WTC11 (cell line): ENCODE measurements around the gene ZBTB37. TPM values are rescaled to one million over a fixed set of nuclear protein-coding genes. Genes with fewer than 3 reads are reported as not detected.

Experiments
- ATAC-seq: fragments of 200-7000 bp; cut with Tn5 transposase; 2 replicates; pipeline ENCODE4 v1.10.0; 2021; ENCODE audit warnings: mild to moderate bottlenecking, moderate library complexity
- CTCF ChIA-PET: fragments of 300-600 bp; sonication (Branson Sonifier 250); formaldehyde crosslinking; loops from one replicate; lab custom pipeline; 2021; ENCODE audit warnings: antibody characterized with exemption; lab: Charles Lee
- POLR2A ChIA-PET: fragments of 350-600 bp; sonication (Branson Sonifier 250); formaldehyde crosslinking; loops from one replicate; lab custom pipeline; 2021; ENCODE audit warnings: antibody characterized with exemption; lab: Charles Lee
- DNase-seq: peaks from one replicate; pipeline ENCODE4 v3.0.0; 2021; ENCODE audit warnings: low spot score
- H3K27ac Mint-ChIP-seq: 2 replicates; pipeline ENCODE4 v1.8.0; 2021; ENCODE audit warnings: mixed read lengths
- H3K27me3 Mint-ChIP-seq: 2 replicates; pipeline ENCODE4 v1.8.0; 2021; ENCODE audit warnings: low read depth, mild to moderate bottlenecking, moderate library complexity, mixed read lengths
- H3K36me3 Mint-ChIP-seq: 2 replicates; pipeline ENCODE4 v1.8.0; 2021; ENCODE audit warnings: mixed read lengths
- H3K4me1 Mint-ChIP-seq: 2 replicates; pipeline ENCODE4 v1.8.0; 2022; ENCODE audit warnings: mixed read lengths
- H3K4me3 Mint-ChIP-seq: 2 replicates; pipeline ENCODE4 v1.8.0; 2021; ENCODE audit warnings: mild to moderate bottlenecking, moderate library complexity, mixed read lengths
- H3K9me3 Mint-ChIP-seq: 2 replicates; pipeline ENCODE4 v1.8.0; 2021; ENCODE audit warnings: mixed read lengths
- AR ChIP-seq: fragments of 250-450 bp; sonication (Bioruptor Pico); IDR thresholded peaks from 2 replicates; pipeline ENCODE4 v1.9.0; 2021; ENCODE audit warnings: mild to moderate bottlenecking
- ATF3 ChIP-seq: sonication (generic); formaldehyde crosslinking; conservative IDR thresholded peaks from 2 replicates; pipeline ENCODE4 v1.8.1; 2022; ENCODE audit warnings: mild to moderate bottlenecking, missing genetic modification reagents
- E2F4 ChIP-seq: sonication (generic); formaldehyde crosslinking; IDR thresholded peaks from 2 replicates; pipeline ENCODE4 v1.8.1; 2022; ENCODE audit warnings: low read depth, mild to moderate bottlenecking, moderate library complexity, missing genetic modification reagents, borderline replicate concordance
- E2F5 ChIP-seq: sonication (generic); formaldehyde crosslinking; IDR thresholded peaks from 2 replicates; pipeline ENCODE4 v1.8.1; 2022; ENCODE audit warnings: mild to moderate bottlenecking, moderate library complexity, missing genetic modification reagents
- MLX ChIP-seq: sonication (generic); formaldehyde crosslinking; IDR thresholded peaks from 2 replicates; pipeline ENCODE4 v1.8.1; 2023; ENCODE audit warnings: mild to moderate bottlenecking, missing genetic modification reagents, moderate library complexity
- MYBL2 ChIP-seq: sonication (generic); formaldehyde crosslinking; IDR thresholded peaks from 2 replicates; pipeline ENCODE4 v1.8.1; 2023; ENCODE audit warnings: mild to moderate bottlenecking, moderate library complexity, missing genetic modification reagents
- PREB ChIP-seq: sonication (generic); formaldehyde crosslinking; IDR thresholded peaks from 2 replicates; pipeline ENCODE4 v1.8.1; 2022; ENCODE audit warnings: mild to moderate bottlenecking, missing genetic modification reagents, moderate library complexity, borderline replicate concordance
- RELA ChIP-seq: sonication (generic); formaldehyde crosslinking; IDR thresholded peaks from 2 replicates; pipeline ENCODE4 v1.8.1; 2022; ENCODE audit warnings: missing genetic modification reagents, mild to moderate bottlenecking, borderline replicate concordance
- SMAD4 ChIP-seq: sonication (generic); formaldehyde crosslinking; IDR thresholded peaks from 2 replicates; pipeline ENCODE4 v1.8.0; 2022; ENCODE audit warnings: mild to moderate bottlenecking, missing genetic modification reagents
- SOX15 ChIP-seq: fragments of 250-450 bp; sonication (Bioruptor Pico); IDR thresholded peaks from 2 replicates; pipeline ENCODE4 v1.9.0; 2021; ENCODE audit warnings: mild to moderate bottlenecking
- STAT6 ChIP-seq: sonication (generic); formaldehyde crosslinking; conservative IDR thresholded peaks from 2 replicates; pipeline ENCODE4 v1.8.1; 2023; ENCODE audit warnings: mild to moderate bottlenecking, low read depth, missing genetic modification reagents, moderate library complexity
- TEAD4 ChIP-seq: sonication (generic); formaldehyde crosslinking; IDR thresholded peaks from 2 replicates; pipeline ENCODE4 v1.8.0; 2022; ENCODE audit warnings: mild to moderate bottlenecking, missing genetic modification reagents
- TP53 ChIP-seq: sonication (generic); formaldehyde crosslinking; IDR thresholded peaks from 2 replicates; pipeline ENCODE4 v1.8.1; 2023; ENCODE audit warnings: mild to moderate bottlenecking, missing genetic modification reagents
- ZNF219 ChIP-seq: sonication (generic); formaldehyde crosslinking; IDR thresholded peaks from 2 replicates; pipeline ENCODE4 v1.8.0; 2023; ENCODE audit warnings: missing genetic modification reagents, mild to moderate bottlenecking, borderline replicate concordance
- ZNF416 ChIP-seq: fragments of 250-450 bp; sonication (Bioruptor Pico); IDR thresholded peaks from 2 replicates; pipeline ENCODE4 v1.9.0; 2021; ENCODE audit warnings: mild to moderate bottlenecking, inconsistent platforms
- total RNA-seq: library from RNA; stranded (reverse); gene quantifications from 3 replicates; pipeline ENCODE4 v1.2.3, GENCODE V29; 2021

ZBTB37 gene
- total RNA-seq, 1 experiment from 2014 or later, result 14.4 TPM

- TF ChIP-seq E2F4 (CRISPR knock-in tag) (no peak), ZNF219 (CRISPR knock-in tag) (no peak), ZNF416 (no peak), ATF3 (no peak), RELA (CRISPR knock-in tag) (no peak)
Measured at GRCh38 chr1:173917635-173918493, 49.7 kb downstream of the ZBTB37 start (continued).

- Mint-ChIP-seq H3K27me3 (no peaks in the 10 kb centered on the region), H3K9me3 (no peaks in the 10 kb centered on the region), H3K36me3 (no peaks in the 10 kb centered on the region), H3K4me1 (no peaks in the 10 kb centered on the region), H3K4me3 (no peak overlapping the region), H3K27ac (no peak overlapping the region)
- ATAC-seq, result no peak
- ChIA-PET CTCF (no interaction called here), POLR2A (no interaction called here)
- DNase-seq, result no peak
- no peak for TF ChIP-seq TEAD4 (CRISPR knock-in tag)
- no peak for TF ChIP-seq SOX15 (CRISPR knock-in tag)
- no peak for TF ChIP-seq SMAD4 (CRISPR knock-in tag)
- TF ChIP-seq STAT6 (CRISPR knock-in tag), result no peak
- TF ChIP-seq PREB (CRISPR knock-in tag), result no peak
- no peak for TF ChIP-seq E2F5 (CRISPR knock-in tag)
- TF ChIP-seq ATF3, result no peak
Measured at GRCh38 chr1:173920861-173921260, 52.7 kb downstream of the ZBTB37 start.

GRCh38 chr1:173925306-173926242, 57.4 kb downstream of the ZBTB37 start:
- H3K27ac Mint-ChIP-seq, result no peak overlapping the region
- H3K9me3 Mint-ChIP-seq, result peaks cover 3% of the 10 kb centered on the region
- no peak overlapping the region for H3K4me3 Mint-ChIP-seq
- H3K4me1 Mint-ChIP-seq, result no peaks in the 10 kb centered on the region
- no peak for DNase-seq
- ChIA-PET CTCF (no interaction called here), POLR2A (no interaction called here)
- no peak for TF ChIP-seq TP53 (CRISPR knock-in tag)
- TF ChIP-seq AR (CRISPR knock-in tag), result no peak
- TF ChIP-seq MLX (CRISPR knock-in tag), result no peak
- no peak for TF ChIP-seq MYBL2 (CRISPR knock-in tag)
- ATAC-seq, result no peak
- no peaks in the 10 kb centered on the region for H3K27me3 Mint-ChIP-seq
- H3K36me3 Mint-ChIP-seq, result peaks cover 6% of the 10 kb centered on the region
